ENCODE data around the gene HYOU1.

The HYOU1 gene

GRCh38 chr11:119051440-119052162 is 5.4 kb downstream of the HYOU1 start:
- TF ChIP-seq POU6F1 (CRISPR knock-in tag; IDR thresholded peaks at IDR 0.05; ENCODE audit: borderline replicate concordance, low read depth) (no peak), OSR1 (CRISPR knock-in tag; IDR thresholded peaks at IDR 0.05) (no peak), ZFP3 (CRISPR knock-in tag; IDR thresholded peaks at IDR 0.05) (no peak), ZC3H10 (CRISPR knock-in tag; IDR thresholded peaks at IDR 0.05) (no peak), ESRRG (CRISPR knock-in tag; IDR thresholded peaks at IDR 0.05) (no peak), TOX (CRISPR knock-in tag; IDR thresholded peaks at IDR 0.05; ENCODE audit: borderline replicate concordance) (no peak)
- ATAC-seq: no peak

DNA sequence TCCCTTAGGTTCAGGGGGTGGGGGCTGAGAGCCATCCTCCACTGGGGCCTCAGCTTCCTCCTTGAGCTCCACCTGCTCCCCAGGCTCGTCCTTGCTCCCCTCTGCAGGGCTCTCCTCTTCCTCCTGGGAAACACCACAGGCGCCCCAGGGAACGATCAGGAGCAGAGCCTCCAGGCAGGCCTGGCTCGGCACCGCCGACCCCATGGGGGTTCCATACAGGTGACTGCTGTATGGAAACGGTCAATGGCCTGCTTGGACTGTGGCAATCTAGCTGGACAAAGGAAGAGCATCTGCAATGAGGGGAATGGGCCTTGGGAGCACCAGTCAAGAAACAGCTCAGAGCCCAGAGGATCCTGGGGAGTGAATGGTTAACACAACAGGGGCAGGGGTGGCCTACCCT is 7.9 kb downstream of the HYOU1 start:
- no peak for ATAC-seq
- TF ChIP-seq, protein P1, sequence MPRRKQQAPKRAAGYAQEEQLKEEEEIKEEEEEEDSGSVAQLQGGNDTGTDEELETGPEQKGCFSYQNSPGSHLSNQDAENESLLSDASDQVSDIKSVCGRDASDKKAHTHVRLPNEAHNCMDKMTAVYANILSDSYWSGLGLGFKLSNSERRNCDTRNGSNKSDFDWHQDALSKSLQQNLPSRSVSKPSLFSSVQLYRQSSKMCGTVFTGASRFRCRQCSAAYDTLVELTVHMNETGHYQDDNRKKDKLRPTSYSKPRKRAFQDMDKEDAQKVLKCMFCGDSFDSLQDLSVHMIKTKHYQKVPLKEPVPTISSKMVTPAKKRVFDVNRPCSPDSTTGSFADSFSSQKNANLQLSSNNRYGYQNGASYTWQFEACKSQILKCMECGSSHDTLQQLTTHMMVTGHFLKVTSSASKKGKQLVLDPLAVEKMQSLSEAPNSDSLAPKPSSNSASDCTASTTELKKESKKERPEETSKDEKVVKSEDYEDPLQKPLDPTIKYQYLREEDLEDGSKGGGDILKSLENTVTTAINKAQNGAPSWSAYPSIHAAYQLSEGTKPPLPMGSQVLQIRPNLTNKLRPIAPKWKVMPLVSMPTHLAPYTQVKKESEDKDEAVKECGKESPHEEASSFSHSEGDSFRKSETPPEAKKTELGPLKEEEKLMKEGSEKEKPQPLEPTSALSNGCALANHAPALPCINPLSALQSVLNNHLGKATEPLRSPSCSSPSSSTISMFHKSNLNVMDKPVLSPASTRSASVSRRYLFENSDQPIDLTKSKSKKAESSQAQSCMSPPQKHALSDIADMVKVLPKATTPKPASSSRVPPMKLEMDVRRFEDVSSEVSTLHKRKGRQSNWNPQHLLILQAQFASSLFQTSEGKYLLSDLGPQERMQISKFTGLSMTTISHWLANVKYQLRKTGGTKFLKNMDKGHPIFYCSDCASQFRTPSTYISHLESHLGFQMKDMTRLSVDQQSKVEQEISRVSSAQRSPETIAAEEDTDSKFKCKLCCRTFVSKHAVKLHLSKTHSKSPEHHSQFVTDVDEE (CRISPR knock-in tag; IDR thresholded peaks at IDR 0.05): no peak
- no peak for TF ChIP-seq PPARA (CRISPR knock-in tag; IDR thresholded peaks at IDR 0.05; ENCODE audit: borderline replicate concordance)
- no peak for TF ChIP-seq ARNTL (CRISPR knock-in tag; IDR thresholded peaks at IDR 0.05; ENCODE audit: borderline replicate concordance, low read depth)
- TF ChIP-seq CSRNP3 (CRISPR knock-in tag; IDR thresholded peaks at IDR 0.05): no peak
- TF ChIP-seq, protein P2, sequence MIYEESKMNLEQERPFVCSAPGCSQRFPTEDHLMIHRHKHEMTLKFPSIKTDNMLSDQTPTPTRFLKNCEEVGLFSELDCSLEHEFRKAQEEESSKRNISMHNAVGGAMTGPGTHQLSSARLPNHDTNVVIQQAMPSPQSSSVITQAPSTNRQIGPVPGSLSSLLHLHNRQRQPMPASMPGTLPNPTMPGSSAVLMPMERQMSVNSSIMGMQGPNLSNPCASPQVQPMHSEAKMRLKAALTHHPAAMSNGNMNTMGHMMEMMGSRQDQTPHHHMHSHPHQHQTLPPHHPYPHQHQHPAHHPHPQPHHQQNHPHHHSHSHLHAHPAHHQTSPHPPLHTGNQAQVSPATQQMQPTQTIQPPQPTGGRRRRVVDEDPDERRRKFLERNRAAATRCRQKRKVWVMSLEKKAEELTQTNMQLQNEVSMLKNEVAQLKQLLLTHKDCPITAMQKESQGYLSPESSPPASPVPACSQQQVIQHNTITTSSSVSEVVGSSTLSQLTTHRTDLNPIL (CRISPR knock-in tag; IDR thresholded peaks at IDR 0.05; ENCODE audit: low read depth): no peak
- no peak for TF ChIP-seq CSDC2 (CRISPR knock-in tag; IDR thresholded peaks at IDR 0.05)
- no peak for TF ChIP-seq BACH2 (CRISPR knock-in tag; IDR thresholded peaks at IDR 0.05; ENCODE audit: borderline replicate concordance)
- no peak for TF ChIP-seq ESRRG (CRISPR knock-in tag; IDR thresholded peaks at IDR 0.05)
- no peak for TF ChIP-seq ZNF565 (CRISPR knock-in tag; conservative IDR thresholded peaks at IDR 0.05; ENCODE audit: low read depth)
- TF ChIP-seq, protein P3, sequence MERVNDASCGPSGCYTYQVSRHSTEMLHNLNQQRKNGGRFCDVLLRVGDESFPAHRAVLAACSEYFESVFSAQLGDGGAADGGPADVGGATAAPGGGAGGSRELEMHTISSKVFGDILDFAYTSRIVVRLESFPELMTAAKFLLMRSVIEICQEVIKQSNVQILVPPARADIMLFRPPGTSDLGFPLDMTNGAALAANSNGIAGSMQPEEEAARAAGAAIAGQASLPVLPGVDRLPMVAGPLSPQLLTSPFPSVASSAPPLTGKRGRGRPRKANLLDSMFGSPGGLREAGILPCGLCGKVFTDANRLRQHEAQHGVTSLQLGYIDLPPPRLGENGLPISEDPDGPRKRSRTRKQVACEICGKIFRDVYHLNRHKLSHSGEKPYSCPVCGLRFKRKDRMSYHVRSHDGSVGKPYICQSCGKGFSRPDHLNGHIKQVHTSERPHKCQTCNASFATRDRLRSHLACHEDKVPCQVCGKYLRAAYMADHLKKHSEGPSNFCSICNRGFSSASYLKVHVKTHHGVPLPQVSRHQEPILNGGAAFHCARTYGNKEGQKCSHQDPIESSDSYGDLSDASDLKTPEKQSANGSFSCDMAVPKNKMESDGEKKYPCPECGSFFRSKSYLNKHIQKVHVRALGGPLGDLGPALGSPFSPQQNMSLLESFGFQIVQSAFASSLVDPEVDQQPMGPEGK (CRISPR knock-in tag; IDR thresholded peaks at IDR 0.05; ENCODE audit: borderline replicate concordance): no peak
- TF ChIP-seq POU6F1 (CRISPR knock-in tag; IDR thresholded peaks at IDR 0.05; ENCODE audit: borderline replicate concordance, low read depth): no peak
- TF ChIP-seq OSR1 (CRISPR knock-in tag; IDR thresholded peaks at IDR 0.05): no peak
- no peak for TF ChIP-seq RARB (CRISPR knock-in tag; IDR thresholded peaks at IDR 0.05)
- no peak for TF ChIP-seq ZFP3 (CRISPR knock-in tag; IDR thresholded peaks at IDR 0.05)
- no peak for TF ChIP-seq ZNF8 (CRISPR knock-in tag; IDR thresholded peaks at IDR 0.05)
- TF ChIP-seq TOX (CRISPR knock-in tag; IDR thresholded peaks at IDR 0.05; ENCODE audit: borderline replicate concordance): no peak
- TF ChIP-seq ZC3H10 (CRISPR knock-in tag; IDR thresholded peaks at IDR 0.05): no peak
- TF ChIP-seq ZNF70 (CRISPR knock-in tag; IDR thresholded peaks at IDR 0.05): no peak
- no peak for TF ChIP-seq TCF4 (CRISPR knock-in tag; IDR thresholded peaks at IDR 0.05; ENCODE audit: borderline replicate concordance)

Measured in SK-N-SH treated with all-trans-retinoic acid at 6 μM for 48 hours (cell line).